ENCODE results near the gene BRSK1. TPM values are rescaled to one million over a fixed set of nuclear protein-coding genes. Genes with fewer than 3 reads are reported as not detected.

The BRSK1 gene
- total RNA-seq, 6 donors from 2014 or later, result 1.0 to 2.7 (median 1.1) TPM; not detected in 1

GRCh38 chr19:55248704-55249103 lies 35.1 kb upstream of the BRSK1 start:
- Histone ChIP-seq H3K27ac (no peak overlapping the region), H3K27me3 (no peaks in the 10 kb centered on the region), H3K4me1 (peaks cover 11 to 64% (median 36%) of the 10 kb centered on the region in 4 donors), H3K4me3 (no peak overlapping the region), H3K36me3 (peaks cover 10 to 42% (median 35%) of the 10 kb centered on the region in 4 donors), H3K9me3 (no peaks in the 10 kb centered on the region)
- no peak for DNase-seq
- WGBS, 2 donors, result 93 to 94% methylated on average over 7 to 9 of the region's 9 CpGs
- ATAC-seq (ENCODE audit: low FRiP score in 2 of 2), result no peak
- TF ChIP-seq CTCF (IDR thresholded peaks at IDR 0.05) (no peak), EP300 (IDR thresholded peaks at IDR 0.05) (no peak), POLR2A (IDR thresholded peaks at IDR 0.05) (no peak), POLR2AphosphoS5 (IDR thresholded peaks at IDR 0.05) (no peak)

GRCh38 chr19:55249841-55250240 lies 34.0 kb upstream of the BRSK1 start:
- Histone ChIP-seq H3K36me3 (peaks cover 9 to 30% (median 24%) of the 10 kb centered on the region in 4 donors), H3K9me3 (no peaks in the 10 kb centered on the region), H3K4me3 (no peak overlapping the region), H3K27me3 (no peaks in the 10 kb centered on the region), H3K4me1 (peaks cover 13 to 75% (median 40%) of the 10 kb centered on the region in 4 donors), H3K27ac (no peak overlapping the region)
- DNase-seq, result peak in 1 of 2 donors; percentile 71
- TF ChIP-seq POLR2AphosphoS5 (IDR thresholded peaks at IDR 0.05), result no peak
- TF ChIP-seq EP300 (IDR thresholded peaks at IDR 0.05), result no peak
- no peak for TF ChIP-seq CTCF (IDR thresholded peaks at IDR 0.05)
- no peak for TF ChIP-seq POLR2A (IDR thresholded peaks at IDR 0.05)
- WGBS, 2 donors, result 88 to 89% methylated on average over 6 to 11 of the region's 11 CpGs
- no peak for ATAC-seq (ENCODE audit: low FRiP score in 2 of 2)

- Histone ChIP-seq H3K36me3 (peaks cover 3 to 24% (median 18%) of the 10 kb centered on the region in 4 donors), H3K27ac (peak overlapping the region in 1 of 4 donors; percentile 12), H3K4me1 (peaks cover 17 to 81% (median 46%) of the 10 kb centered on the region in 4 donors), H3K9me3 (no peaks in the 10 kb centered on the region), H3K4me3 (no peak overlapping the region), H3K27me3 (no peaks in the 10 kb centered on the region)
- DNase-seq, result peak in 1 of 2 donors; percentile 58
- ATAC-seq (ENCODE audit: low FRiP score in 2 of 2), result no peak
- WGBS, 2 donors, result 92 to 93% methylated on average over 11 to 18 of the region's 18 CpGs
- no peak for TF ChIP-seq POLR2AphosphoS5 (IDR thresholded peaks at IDR 0.05)
- TF ChIP-seq CTCF (IDR thresholded peaks at IDR 0.05), result no peak
- TF ChIP-seq POLR2A (IDR thresholded peaks at IDR 0.05), result no peak
- no peak for TF ChIP-seq EP300 (IDR thresholded peaks at IDR 0.05)
These were observed 33.3 kb upstream of the BRSK1 start for GRCh38 chr19:55250262-55251036.

- Histone ChIP-seq H3K9me3 (no peaks in the 10 kb centered on the region), H3K4me1 (peaks cover 28 to 92% (median 57%) of the 10 kb centered on the region in 4 donors), H3K36me3 (peaks cover 0 to 13% (median 7%) of the 10 kb centered on the region in 4 donors), H3K27ac (peak overlapping the region in 2 of 4 donors; percentile 12 to 19), H3K4me3 (no peak overlapping the region), H3K27me3 (no peaks in the 10 kb centered on the region)
- DNase-seq (no peak), ATAC-seq (ENCODE audit: low FRiP score in 2 of 2) (no peak)
- TF ChIP-seq CTCF (IDR thresholded peaks at IDR 0.05) (no peak), EP300 (IDR thresholded peaks at IDR 0.05) (no peak), POLR2AphosphoS5 (IDR thresholded peaks at IDR 0.05) (no peak), POLR2A (IDR thresholded peaks at IDR 0.05) (no peak)
- 63 to 81% methylated on average over 12 to 19 of the region's 19 CpGs for WGBS, 2 donors
These were observed 32.3 kb upstream of the BRSK1 start for GRCh38 chr19:55251341-55252081.
